MM.1S (cell line): Measurements from ENCODE around the gene FBXL17.

ENCODE experiments used
- DNase-seq: peaks from one replicate; pipeline ENCODE4 v3.0.0-alpha.2; 2015
- H2AFZ ChIP-seq: fragments of 300-600 bp; sonication (generic); 2 replicates; pipeline ENCODE4 v1.6.0; 2016; ENCODE audit warnings: antibody characterized with exemption, low read length
- H3F3A ChIP-seq: fragments of 300-600 bp; sonication (generic); 2 replicates; pipeline ENCODE4 v1.6.1; 2016; ENCODE audit warnings: mild to moderate bottlenecking, antibody characterized with exemption, low read length, moderate library complexity, mixed read lengths; ENCODE audit not compliant: insufficient read depth
- H3K27ac ChIP-seq: fragments of 300-600 bp; sonication (generic); 2 replicates; pipeline ENCODE4 v1.5.1; 2016; ENCODE audit warnings: mild to moderate bottlenecking, low read length
- H3K27me3 ChIP-seq: fragments of 300-600 bp; sonication (generic); replicated peaks from 2 replicates; pipeline ENCODE4 v1.6.0; 2016; ENCODE audit warnings: low read length; ENCODE audit not compliant: insufficient read depth
- H3K36me3 ChIP-seq: fragments of 300-600 bp; sonication (generic); replicated peaks from 2 replicates; pipeline ENCODE4 v1.6.1; 2016; ENCODE audit warnings: mild to moderate bottlenecking, low read length, mixed read lengths; ENCODE audit not compliant: insufficient read depth
- H3K4me1 ChIP-seq: fragments of 300-600 bp; sonication (generic); 2 replicates; pipeline ENCODE4 v1.6.1; 2016; ENCODE audit warnings: low read length, mixed read lengths
- H3K4me2 ChIP-seq: fragments of 300-600 bp; sonication (generic); 2 replicates; pipeline ENCODE4 v1.6.0; 2016; ENCODE audit warnings: low read depth, low read length
- H3K4me3 ChIP-seq: fragments of 300-600 bp; sonication (generic); 2 replicates; pipeline ENCODE4 v1.5.1; 2016; ENCODE audit warnings: low read length, mixed read lengths
- H3K79me2 ChIP-seq: fragments of 300-600 bp; sonication (generic); 2 replicates; pipeline ENCODE4 v1.6.1; 2016; ENCODE audit warnings: mixed run types, low read length, mixed read lengths
- H3K9ac ChIP-seq: fragments of 300-600 bp; sonication (generic); 2 replicates; pipeline ENCODE4 v1.6.1; 2016; ENCODE audit warnings: low read length, mixed read lengths
- H3K9me2 ChIP-seq: fragments of 300-600 bp; sonication (generic); replicated peaks from 2 replicates; pipeline ENCODE4 v1.6.1; 2016; ENCODE audit warnings: mild to moderate bottlenecking, low read length, mixed read lengths; ENCODE audit not compliant: insufficient read depth
- H3K9me3 ChIP-seq: fragments of 300-600 bp; sonication (generic); replicated peaks from 2 replicates; pipeline ENCODE4 v1.6.1; 2016; ENCODE audit warnings: mild to moderate bottlenecking, low read length, mixed read lengths; ENCODE audit not compliant: insufficient read depth
- H4K20me1 ChIP-seq: fragments of 300-600 bp; sonication (generic); 2 replicates; pipeline ENCODE4 v1.6.1; 2016; ENCODE audit warnings: mild to moderate bottlenecking, low read length, moderate library complexity, mixed read lengths; ENCODE audit not compliant: insufficient read depth
- CTCF ChIP-seq: fragments of 300-600 bp; sonication (generic); IDR thresholded peaks from 2 replicates; pipeline ENCODE4 v1.5.1; 2016; ENCODE audit warnings: antibody characterized with exemption, low read length, mixed read lengths
- EZH2 ChIP-seq: fragments of 300-600 bp; sonication (generic); optimal IDR thresholded peaks from 2 replicates; pipeline ENCODE3; 2017; ENCODE audit warnings: low read depth, mild to moderate bottlenecking, antibody characterized with exemption, low read length, mixed read lengths
- EZH2phosphoT487 ChIP-seq: fragments of 300-600 bp; sonication (generic); IDR thresholded peaks from 2 replicates; pipeline ENCODE4 v1.6.1; 2018; ENCODE audit warnings: antibody characterized with exemption, low read length

Gene FBXL17

DNA sequence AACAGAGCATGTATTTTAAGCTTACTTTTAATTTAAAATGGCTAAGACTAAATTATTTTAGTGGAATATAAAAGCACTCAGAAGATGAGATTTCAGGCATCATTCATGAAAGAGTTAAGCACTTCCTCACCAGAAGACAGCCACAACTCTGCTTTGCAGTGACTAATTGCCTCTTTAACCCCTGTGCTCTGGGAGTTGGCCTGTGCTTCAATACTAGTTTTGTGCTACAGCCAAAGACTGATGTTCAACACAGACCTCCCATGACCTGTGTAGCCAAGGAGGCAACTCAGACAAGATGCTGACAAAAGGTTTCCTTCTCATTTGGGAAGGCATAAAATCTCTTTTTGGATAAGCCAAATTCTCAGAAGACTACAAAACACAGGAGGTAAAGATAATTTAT is 353.5 kb downstream of the FBXL17 start:
- no peak overlapping the region for H2AFZ ChIP-seq
- no peaks in the 10 kb centered on the region for H3K9me3 ChIP-seq
- H3K4me1 ChIP-seq, result no peaks in the 10 kb centered on the region
- TF ChIP-seq EZH2, result no peak
- TF ChIP-seq EZH2phosphoT487, result no peak
- no peaks in the 10 kb centered on the region for H3K36me3 ChIP-seq
- H3K79me2 ChIP-seq, result no peaks in the 10 kb centered on the region
- H3K4me2 ChIP-seq, result no peak overlapping the region
- H3F3A ChIP-seq, result no peaks in the 10 kb centered on the region
- no peak overlapping the region for H3K9ac ChIP-seq
- H3K4me3 ChIP-seq, result no peak overlapping the region
- no peak overlapping the region for H3K27ac ChIP-seq
- no peak for DNase-seq
- H3K9me2 ChIP-seq, result no peaks in the 10 kb centered on the region
- no peaks in the 10 kb centered on the region for H3K27me3 ChIP-seq
- H4K20me1 ChIP-seq, result no peaks in the 10 kb centered on the region

- no peaks in the 10 kb centered on the region for H4K20me1 ChIP-seq
- no peak overlapping the region for H2AFZ ChIP-seq
- no peak overlapping the region for H3K27ac ChIP-seq
- H3K27me3 ChIP-seq, result no peaks in the 10 kb centered on the region
- no peak overlapping the region for H3K4me2 ChIP-seq
- H3K9ac ChIP-seq, result no peak overlapping the region
- no peaks in the 10 kb centered on the region for H3K36me3 ChIP-seq
- no peaks in the 10 kb centered on the region for H3F3A ChIP-seq
- DNase-seq, result no peak
- H3K9me2 ChIP-seq, result no peaks in the 10 kb centered on the region
- H3K79me2 ChIP-seq, result no peaks in the 10 kb centered on the region
- no peak for TF ChIP-seq CTCF
- TF ChIP-seq EZH2, result no peak
- no peak for TF ChIP-seq EZH2phosphoT487
- no peaks in the 10 kb centered on the region for H3K4me1 ChIP-seq
- no peak overlapping the region for H3K4me3 ChIP-seq
- H3K9me3 ChIP-seq, result no peaks in the 10 kb centered on the region
These were observed 355.9 kb downstream of the FBXL17 start for GRCh38 chr5:108025957-108026356.

DNA sequence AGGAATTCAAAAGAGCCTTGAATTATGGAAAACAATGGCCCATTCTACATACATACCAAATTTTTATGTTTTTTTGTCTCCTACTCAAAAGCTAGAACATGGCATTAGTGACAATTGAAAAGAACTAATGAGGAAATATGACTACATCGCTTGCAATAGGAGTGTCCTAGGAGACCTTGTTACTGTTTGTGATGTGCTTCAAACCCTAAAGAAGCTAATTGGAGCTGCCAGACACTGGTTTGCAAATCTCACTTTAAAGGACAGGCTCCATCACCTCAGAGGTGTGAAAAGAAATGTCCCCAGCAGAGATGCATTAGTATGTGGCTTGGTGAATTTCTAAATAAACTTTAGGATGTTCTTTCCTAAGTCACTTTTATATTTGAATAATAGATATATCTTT is 356.9 kb downstream of the FBXL17 start:
- Histone ChIP-seq H4K20me1 (no peaks in the 10 kb centered on the region), H2AFZ (no peak overlapping the region), H3K79me2 (no peaks in the 10 kb centered on the region), H3K27ac (no peak overlapping the region), H3K9me2 (no peaks in the 10 kb centered on the region), H3K4me2 (no peak overlapping the region), H3K4me1 (no peaks in the 10 kb centered on the region), H3K9me3 (no peaks in the 10 kb centered on the region), H3K4me3 (no peak overlapping the region), H3K27me3 (no peaks in the 10 kb centered on the region), H3F3A (no peaks in the 10 kb centered on the region), H3K9ac (no peak overlapping the region), H3K36me3 (no peaks in the 10 kb centered on the region)
- TF ChIP-seq EZH2, result no peak
- TF ChIP-seq EZH2phosphoT487, result no peak
- no peak for TF ChIP-seq CTCF
- no peak for DNase-seq

DNA sequence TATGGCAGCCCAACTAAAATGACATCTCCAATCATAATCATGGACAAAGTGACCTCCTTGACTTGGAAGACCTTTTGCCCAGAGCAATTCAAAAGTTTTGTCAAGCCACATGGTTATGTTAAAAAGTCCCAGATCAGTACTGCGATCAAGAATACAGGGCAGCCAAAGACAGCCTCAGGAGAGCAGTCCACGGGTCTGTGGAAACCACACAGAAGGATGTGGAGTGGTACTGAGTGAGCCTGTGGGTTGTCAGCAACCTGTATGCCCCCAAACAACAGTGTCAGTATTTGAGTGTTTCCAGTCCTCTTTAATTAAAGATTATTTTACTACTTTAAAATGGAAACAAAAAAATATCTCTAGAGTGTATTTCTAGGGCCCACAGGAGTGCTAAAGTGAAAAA is 365.8 kb downstream of the FBXL17 start:
- no peak overlapping the region for H3K9ac ChIP-seq
- H3K36me3 ChIP-seq, result no peaks in the 10 kb centered on the region
- no peak for DNase-seq
- H3K27ac ChIP-seq, result no peak overlapping the region
- no peak overlapping the region for H3K4me2 ChIP-seq
- no peaks in the 10 kb centered on the region for H3K9me3 ChIP-seq
- no peaks in the 10 kb centered on the region for H4K20me1 ChIP-seq
- no peaks in the 10 kb centered on the region for H3K4me1 ChIP-seq
- no peak overlapping the region for H2AFZ ChIP-seq
- H3K4me3 ChIP-seq, result no peak overlapping the region
- TF ChIP-seq CTCF, result no peak
- TF ChIP-seq EZH2phosphoT487, result no peak
- TF ChIP-seq EZH2, result no peak
- H3K79me2 ChIP-seq, result no peaks in the 10 kb centered on the region
- H3F3A ChIP-seq, result no peaks in the 10 kb centered on the region
- no peaks in the 10 kb centered on the region for H3K9me2 ChIP-seq
- no peaks in the 10 kb centered on the region for H3K27me3 ChIP-seq
